PC-3 (cell line): Measurements from ENCODE around the gene NRSN1. TPM values are rescaled to one million over a fixed set of nuclear protein-coding genes. Genes with fewer than 3 reads are reported as not detected.

Source experiments
- ATAC-seq: fragments of 200-7000 bp; cut with Tn5 transposase; 2 replicates; pipeline ENCODE4 v1.9.1; 2020; ENCODE audit warnings: mild to moderate bottlenecking, moderate library complexity
- Bru-seq: library from RNA; stranded (reverse); fragments of 400-500 nt; gene quantifications from one replicate; lab custom pipeline; 2021; lab: Mats Ljungman, UMichigan
- BruChase-seq, 2 experiments: library from RNA; stranded (reverse); fragments of 400-500 nt; gene quantifications; one replicate each; lab custom pipeline; 2021; lab: Mats Ljungman, UMichigan
- BruUV-seq: library from RNA; stranded (reverse); fragments of 400-500 nt; replicated peaks from 2 replicates; lab custom pipeline; 2021; lab: Mats Ljungman, UMichigan
- CTCF ChIA-PET: fragments of 300-600 bp; sonication (Branson Sonifier 250); formaldehyde crosslinking; loops from one replicate; lab custom pipeline; 2022; ENCODE audit warnings: antibody characterized with exemption; lab: Charles Lee
- POLR2A ChIA-PET: fragments of 300-600 bp; sonication (Branson Sonifier 250); formaldehyde crosslinking; loops from one replicate; lab custom pipeline; 2022; ENCODE audit warnings: antibody characterized with exemption; ENCODE audit not compliant: unreplicated experiment; lab: Charles Lee
- DNase-seq: peaks from one replicate; pipeline ENCODE4 v3.0.0-alpha.2; 2015
- H2AFZ ChIP-seq: fragments of 300-600 bp; sonication (generic); 2 replicates; pipeline ENCODE4 v1.6.0; 2016; ENCODE audit warnings: antibody characterized with exemption, low read length
- H3F3A ChIP-seq: fragments of 300-600 bp; sonication (generic); one replicate; pipeline ENCODE4 v1.6.0; 2017; ENCODE audit warnings: antibody characterized with exemption, low read length, control low read depth, mild to moderate bottlenecking; ENCODE audit not compliant: unreplicated experiment
- H3K27ac ChIP-seq: fragments of 300-600 bp; sonication (generic); 2 replicates; pipeline ENCODE4 v1.5.1; 2016; ENCODE audit warnings: mild to moderate bottlenecking, low read length
- H3K27me3 ChIP-seq: fragments of 300-600 bp; sonication (generic); 2 replicates; pipeline ENCODE4 v1.6.1; 2016; ENCODE audit warnings: low read length, mixed read lengths
- H3K36me3 ChIP-seq: fragments of 300-600 bp; sonication (generic); 2 replicates; pipeline ENCODE4 v1.6.1; 2016; ENCODE audit warnings: low read depth, mixed run types, low read length, mixed read lengths
- H3K4me1 ChIP-seq: fragments of 300-600 bp; sonication (generic); 2 replicates; pipeline ENCODE4 v1.5.1; 2016; ENCODE audit warnings: low read length; ENCODE audit not compliant: insufficient read depth
- H3K4me2 ChIP-seq: fragments of 300-600 bp; sonication (generic); 2 replicates; pipeline ENCODE4 v1.6.0; 2016; ENCODE audit warnings: low read length
- H3K4me3 ChIP-seq: fragments of 300-600 bp; sonication (generic); 2 replicates; pipeline ENCODE4 v1.5.1; 2016; ENCODE audit warnings: mild to moderate bottlenecking, low read length, mixed read lengths
- H3K79me2 ChIP-seq: fragments of 300-600 bp; sonication (generic); 2 replicates; pipeline ENCODE4 v1.6.1; 2017; ENCODE audit warnings: low read length, mixed read lengths
- H3K9ac ChIP-seq: fragments of 300-600 bp; sonication (generic); 2 replicates; pipeline ENCODE4 v1.6.0; 2016; ENCODE audit warnings: mild to moderate bottlenecking, low read length
- H3K9me2 ChIP-seq: fragments of 300-600 bp; sonication (generic); replicated peaks from 2 replicates; pipeline ENCODE4 v1.6.1; 2016; ENCODE audit warnings: mixed run types, low read length, mixed read lengths
- H3K9me3 ChIP-seq: fragments of 300-600 bp; sonication (generic); 2 replicates; pipeline ENCODE4 v1.6.1; 2016; ENCODE audit warnings: low read length, mixed read lengths
- H4K20me1 ChIP-seq: fragments of 300-600 bp; sonication (generic); 2 replicates; pipeline ENCODE4 v1.6.1; 2016; ENCODE audit warnings: low read length, mixed read lengths
- CTCF ChIP-seq: fragments of 300-600 bp; sonication (generic); conservative IDR thresholded peaks from 2 replicates; pipeline ENCODE4 v1.5.1; 2017; ENCODE audit warnings: antibody characterized with exemption, low read depth, mild to moderate bottlenecking, low read length
- EZH2 ChIP-seq: fragments of 300-600 bp; sonication (generic); IDR thresholded peaks from one replicate; pipeline ENCODE4 v1.6.1; 2017; ENCODE audit warnings: antibody characterized with exemption, mild to moderate bottlenecking, low read length; ENCODE audit not compliant: unreplicated experiment
- EZH2phosphoT487 ChIP-seq: fragments of 300-600 bp; sonication (generic); IDR thresholded peaks from 2 replicates; pipeline ENCODE4 v1.6.1; 2018; ENCODE audit warnings: mild to moderate bottlenecking, antibody characterized with exemption, low read length, borderline replicate concordance
- intact Hi-C: fragments of 100-400 bp; cut with micrococcal nuclease; formaldehyde crosslinking; loops from 2 replicates; pipeline ENCODE4 v1.9.0; 2023
- long read RNA-seq: library from polyadenylated mRNA; unstranded; transcript quantifications from one replicate; pipeline ENCODE4 v2.0.0, GENCODE V29; 2021; ENCODE audit not compliant: unreplicated experiment
- total RNA-seq: library from RNA; depleted of rRNA; stranded (reverse); fragments of >200 nt; gene quantifications from 2 replicates; pipeline ENCODE4 v1.2.3, GENCODE V29; 2014; rRNA removed

The NRSN1 gene
- not detected in 2 replicates for total RNA-seq
- Bru-seq, nascent RNA: not detected
- not detected for BruChase-seq, experiment 1, labeled RNA remaining after a 6-hour chase
- not detected for BruChase-seq, experiment 2, labeled RNA remaining after a 2-hour chase
- long read RNA-seq: 0 reads

GRCh38 chr6:24125980-24126379, at the start of gene NRSN1:
Gene NRSN1 (plus strand): TSS chr6:24126215. CDS start chr6:24134328, 8,113 bp downstream.
- DNase-seq (no peak), ATAC-seq (no peak)
- H3K27ac ChIP-seq: no peak within 1 kb of the TSS
- no peak within 1 kb of the TSS for H2AFZ ChIP-seq
- no peak within 1 kb of the TSS for H3K4me3 ChIP-seq
- no peak for TF ChIP-seq EZH2
- TF ChIP-seq CTCF: no peak
- no peak for TF ChIP-seq EZH2phosphoT487
- ChIA-PET CTCF (no interaction called here), POLR2A (no interaction called here)
- no TSS peak for BruUV-seq
- H3K27me3 ChIP-seq: peaks cover 49% of the 10 kb centered on the region
- H3K9me3 ChIP-seq: no peaks in the 10 kb centered on the region
- no peak within 1 kb of the TSS for H3K9ac ChIP-seq
- H3K9me2 ChIP-seq: no peaks in the 10 kb centered on the region; the same call in 1 of the 2 replicates
- no peak within 1 kb of the TSS for H3K4me2 ChIP-seq
- no peaks in the 10 kb centered on the region for H4K20me1 ChIP-seq
- H3K4me1 ChIP-seq: no peaks in the 10 kb centered on the region
- intact Hi-C loops: no loop called here
- no peaks in the 10 kb centered on the region for H3K36me3 ChIP-seq
- no peaks in the 10 kb centered on the region for H3K79me2 ChIP-seq
- no peaks in the 10 kb centered on the region for H3F3A ChIP-seq

DNA sequence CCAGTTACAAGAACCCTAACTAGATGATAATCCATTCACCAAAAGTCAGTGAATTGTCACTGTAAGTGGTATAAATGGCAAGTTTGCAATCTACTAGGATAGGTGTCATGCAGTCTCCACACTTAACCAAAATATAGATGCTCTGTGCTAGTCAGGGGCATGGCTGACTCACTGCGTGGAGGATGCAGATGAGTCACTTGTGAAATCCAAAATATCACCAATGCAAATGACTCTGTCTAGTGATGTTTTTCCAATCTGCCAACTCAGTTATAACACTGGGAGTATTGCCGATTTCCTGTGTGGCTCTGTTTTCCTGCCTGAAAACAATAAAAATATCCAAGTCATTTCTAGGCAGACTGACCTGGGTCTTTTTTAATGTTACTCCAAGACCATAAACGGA, 47.8 kb upstream of the NRSN1 start:
- POLR2A ChIA-PET: no interaction called here
- no peak overlapping the region for H3K9ac ChIP-seq
- ATAC-seq (peak; percentile 51; the same call in 1 of the 2 replicates), DNase-seq (peak; percentile 45)
- no peaks in the 10 kb centered on the region for H3K4me1 ChIP-seq
- CTCF ChIA-PET: no interaction called here
- H3K4me3 ChIP-seq: no peak overlapping the region
- H3K79me2 ChIP-seq: no peaks in the 10 kb centered on the region
- H3K27ac ChIP-seq: no peak overlapping the region
- intact Hi-C loops: no loop called here
- H3K9me2 ChIP-seq: no peaks in the 10 kb centered on the region; the same call in 1 of the 2 replicates
- H3K9me3 ChIP-seq: no peaks in the 10 kb centered on the region
- TF ChIP-seq CTCF (no peak), EZH2phosphoT487 (no peak), EZH2 (no peak)
- peaks cover 55% of the 10 kb centered on the region; the same call in 1 of the 2 replicates for H3K27me3 ChIP-seq
- no peak overlapping the region for H2AFZ ChIP-seq
- H3K36me3 ChIP-seq: no peaks in the 10 kb centered on the region
- no peaks in the 10 kb centered on the region for H3F3A ChIP-seq
- no peak overlapping the region for H3K4me2 ChIP-seq
- no peaks in the 10 kb centered on the region for H4K20me1 ChIP-seq
- BruUV-seq: no TSS peak

DNA sequence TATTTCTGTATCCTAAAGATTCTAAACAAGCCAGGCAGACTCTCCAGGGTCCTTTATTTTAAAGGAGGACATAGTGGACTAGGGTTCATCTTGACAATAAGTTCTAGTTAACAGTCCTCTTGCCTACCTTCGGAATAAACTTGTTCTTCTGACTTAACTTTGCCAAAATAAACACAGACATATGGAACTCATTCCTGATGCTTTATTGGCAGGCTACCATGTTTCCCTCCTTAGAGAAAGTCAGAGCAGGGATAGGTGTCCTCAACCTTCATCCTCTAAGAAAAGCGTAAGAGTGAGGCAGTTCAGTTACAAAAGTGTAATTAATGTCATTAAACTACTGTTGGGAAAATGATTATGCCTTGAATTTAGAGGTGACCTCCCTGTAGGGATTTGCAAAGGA, 46.9 kb upstream of the NRSN1 start:
- Histone ChIP-seq H3K9me2 (no peaks in the 10 kb centered on the region; the same call in 1 of the 2 replicates), H3K4me2 (no peak overlapping the region), H4K20me1 (no peaks in the 10 kb centered on the region), H3K9me3 (no peaks in the 10 kb centered on the region), H3K4me3 (no peak overlapping the region), H3K9ac (no peak overlapping the region), H3K36me3 (no peaks in the 10 kb centered on the region), H3K4me1 (no peaks in the 10 kb centered on the region), H3K79me2 (no peaks in the 10 kb centered on the region), H2AFZ (no peak overlapping the region), H3K27ac (no peak overlapping the region), H3K27me3 (peaks cover 55% of the 10 kb centered on the region; the same call in 1 of the 2 replicates), H3F3A (no peaks in the 10 kb centered on the region)
- BruUV-seq: no TSS peak
- intact Hi-C loops: no loop called here
- ChIA-PET CTCF (no interaction called here), POLR2A (no interaction called here)
- DNase-seq (no peak), ATAC-seq (no peak)
- TF ChIP-seq EZH2phosphoT487 (no peak), EZH2 (no peak), CTCF (no peak)
